PC-9 (cell line): Measurements from ENCODE around the gene ASB17. TPM values are rescaled to one million over a fixed set of nuclear protein-coding genes. Genes with fewer than 3 reads are reported as not detected.
"Not testable (repeated sequence)": the region's sequence is repeated elsewhere in the genome, so short reads cannot be mapped to it uniquely, and the experiment has no call there.

ENCODE experiments used
- BruUV-seq: library from RNA; stranded (reverse); fragments of 400-500 nt; replicated peaks from 2 replicates; lab custom pipeline; 2021; lab: Mats Ljungman, UMichigan
- CTCF ChIA-PET: fragments of 300-600 bp; sonication (Branson Sonifier 250); formaldehyde crosslinking; loops from one replicate; lab custom pipeline; 2022; ENCODE audit warnings: antibody characterized with exemption; lab: Charles Lee
- POLR2A ChIA-PET: fragments of 300-600 bp; sonication (Branson Sonifier 250); formaldehyde crosslinking; loops from one replicate; lab custom pipeline; 2022; ENCODE audit warnings: antibody characterized with exemption; ENCODE audit not compliant: unreplicated experiment; lab: Charles Lee
- DNase-seq, 2 experiments: peaks; one replicate each; pipeline versions ENCODE4 v3.0.0 to v3.0.0-alpha.2; 2015 to 2022; ENCODE audit warnings: mixed read lengths in 1 of 2
- H2AFZ ChIP-seq: fragments of 200-600 bp; sonication (generic); 2 replicates; pipeline ENCODE4 v1.8.1; 2017; ENCODE audit warnings: antibody characterized with exemption
- H3F3A ChIP-seq: fragments of 200-600 bp; sonication (generic); 2 replicates; pipeline ENCODE4 v1.8.1; 2017; ENCODE audit warnings: antibody characterized with exemption, mild to moderate bottlenecking, low read depth; ENCODE audit not compliant: insufficient read depth
- H3K27ac ChIP-seq: fragments of 200-600 bp; sonication (generic); 2 replicates; pipeline ENCODE4 v1.6.1; 2016; ENCODE audit warnings: mixed run types
- H3K27me3 ChIP-seq: fragments of 200-600 bp; sonication (generic); 2 replicates; pipeline ENCODE4 v1.6.1; 2016; ENCODE audit warnings: low read depth, mixed run types; ENCODE audit not compliant: insufficient read depth
- H3K36me3 ChIP-seq: fragments of 200-600 bp; sonication (generic); 2 replicates; pipeline ENCODE4 v1.6.1; 2016; ENCODE audit warnings: low read depth, mixed run types
- H3K4me1 ChIP-seq: fragments of 200-600 bp; sonication (generic); replicated peaks from 2 replicates; pipeline ENCODE4 v1.6.1; 2016; ENCODE audit warnings: mixed run types; ENCODE audit not compliant: insufficient read depth
- H3K4me2 ChIP-seq: fragments of 200-600 bp; sonication (generic); 2 replicates; pipeline ENCODE4 v1.6.1; 2017; ENCODE audit warnings: mixed run types
- H3K4me3 ChIP-seq: fragments of 200-600 bp; sonication (generic); 2 replicates; pipeline ENCODE4 v1.6.1; 2016; ENCODE audit warnings: mixed run types
- H3K79me2 ChIP-seq: fragments of 200-600 bp; sonication (generic); 2 replicates; pipeline ENCODE4 v1.6.1; 2017; ENCODE audit warnings: low read depth, mixed run types
- H3K9me2 ChIP-seq: fragments of 200-600 bp; sonication (generic); 2 replicates; pipeline ENCODE4 v1.8.1; 2017; ENCODE audit warnings: mild to moderate bottlenecking; ENCODE audit not compliant: insufficient read depth
- H3K9me3 ChIP-seq: fragments of 200-600 bp; sonication (generic); 2 replicates; pipeline ENCODE4 v1.8.1; 2016; ENCODE audit warnings: low read depth; ENCODE audit not compliant: insufficient read depth
- H4K20me1 ChIP-seq: fragments of 200-600 bp; sonication (generic); 2 replicates; pipeline ENCODE4 v1.8.1; 2017; ENCODE audit not compliant: insufficient read depth
- EZH2 ChIP-seq: fragments of 200-600 bp; sonication (generic); IDR thresholded peaks from 2 replicates; pipeline ENCODE4 v1.8.0; 2017; ENCODE audit warnings: antibody characterized with exemption, low read depth
- intact Hi-C: fragments of 100-400 bp; cut with micrococcal nuclease; formaldehyde crosslinking; loops from one replicate; pipeline ENCODE4 v1.10.0; 2022; ENCODE audit not compliant: unreplicated experiment
- total RNA-seq: library from RNA; stranded (reverse); gene quantifications from 2 replicates; pipeline ENCODE4 v1.2.3, GENCODE V29; 2021
- TF ChIP-seq, protein P1 (sequence below): fragments of 200-600 bp; sonication (generic); conservative IDR thresholded peaks from 2 replicates; pipeline ENCODE4 v1.6.1; 2017; ENCODE audit warnings: mixed run types, antibody characterized with exemption, mild to moderate bottlenecking, moderate library complexity

Gene ASB17
- total RNA-seq, 1 experiment from 2014 or later = not detected

GRCh38 chr1:75950176-75950575 is 18.0 kb upstream of the ASB17 start:
- no peak overlapping the region for H3K27ac ChIP-seq
- no peak for DNase-seq
- CTCF ChIA-PET = no interaction called here
- TF ChIP-seq, protein P1, sequence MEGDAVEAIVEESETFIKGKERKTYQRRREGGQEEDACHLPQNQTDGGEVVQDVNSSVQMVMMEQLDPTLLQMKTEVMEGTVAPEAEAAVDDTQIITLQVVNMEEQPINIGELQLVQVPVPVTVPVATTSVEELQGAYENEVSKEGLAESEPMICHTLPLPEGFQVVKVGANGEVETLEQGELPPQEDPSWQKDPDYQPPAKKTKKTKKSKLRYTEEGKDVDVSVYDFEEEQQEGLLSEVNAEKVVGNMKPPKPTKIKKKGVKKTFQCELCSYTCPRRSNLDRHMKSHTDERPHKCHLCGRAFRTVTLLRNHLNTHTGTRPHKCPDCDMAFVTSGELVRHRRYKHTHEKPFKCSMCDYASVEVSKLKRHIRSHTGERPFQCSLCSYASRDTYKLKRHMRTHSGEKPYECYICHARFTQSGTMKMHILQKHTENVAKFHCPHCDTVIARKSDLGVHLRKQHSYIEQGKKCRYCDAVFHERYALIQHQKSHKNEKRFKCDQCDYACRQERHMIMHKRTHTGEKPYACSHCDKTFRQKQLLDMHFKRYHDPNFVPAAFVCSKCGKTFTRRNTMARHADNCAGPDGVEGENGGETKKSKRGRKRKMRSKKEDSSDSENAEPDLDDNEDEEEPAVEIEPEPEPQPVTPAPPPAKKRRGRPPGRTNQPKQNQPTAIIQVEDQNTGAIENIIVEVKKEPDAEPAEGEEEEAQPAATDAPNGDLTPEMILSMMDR = no peak
- no peaks in the 10 kb centered on the region for H3K9me2 ChIP-seq
- H3K79me2 ChIP-seq = no peaks in the 10 kb centered on the region
- POLR2A ChIA-PET = no interaction called here
- no peaks in the 10 kb centered on the region for H4K20me1 ChIP-seq
- no peak overlapping the region for H3K4me2 ChIP-seq
- BruUV-seq = no TSS peak
- H3K4me1 ChIP-seq = peaks cover 12% of the 10 kb centered on the region
- H3F3A ChIP-seq = no peaks in the 10 kb centered on the region
- H3K36me3 ChIP-seq = no peaks in the 10 kb centered on the region
- H2AFZ ChIP-seq = no peak overlapping the region
- no peaks in the 10 kb centered on the region for H3K27me3 ChIP-seq
- 0 out of 2 replicates have a peak, but pooled peaks cover 5% of the 10 kb centered on the region for H3K9me3 ChIP-seq
- intact Hi-C loops = no loop called here
- H3K4me3 ChIP-seq = no peak overlapping the region

- H3K4me2 ChIP-seq, H3F3A ChIP-seq, H3K9me2 ChIP-seq, BruUV-seq, H3K27ac ChIP-seq, H4K20me1 ChIP-seq, H3K9me3 ChIP-seq, H3K4me3 ChIP-seq, H2AFZ ChIP-seq, DNase-seq, intact Hi-C loops, H3K36me3 ChIP-seq, H3K79me2 ChIP-seq, H3K4me1 ChIP-seq, CTCF ChIA-PET, H3K27me3 ChIP-seq, POLR2A ChIA-PET: not testable (repeated sequence)
Measured at GRCh38 chr1:75943037-75943436, 10.8 kb upstream of the ASB17 start.

DNA sequence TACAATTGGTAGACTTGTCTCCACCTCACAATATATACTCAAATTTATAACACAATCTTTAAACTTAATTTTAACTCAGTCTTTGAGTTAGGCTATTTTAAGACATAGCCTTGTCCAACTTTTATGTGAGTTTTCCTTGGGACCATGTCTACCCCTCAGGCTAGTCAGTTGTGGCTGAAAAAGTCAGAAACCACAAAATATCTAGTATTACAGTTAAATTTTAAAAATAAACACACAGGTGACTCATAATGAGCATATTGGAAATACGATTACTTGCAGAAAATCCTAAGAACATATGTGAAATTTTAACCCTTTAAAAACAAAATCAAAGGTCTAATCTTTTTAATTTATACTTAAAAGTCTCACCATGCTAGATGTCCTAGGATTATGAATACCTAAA is 4.8 kb upstream of the ASB17 start:
- no peaks in the 10 kb centered on the region for H4K20me1 ChIP-seq
- no peak overlapping the region for H3K4me2 ChIP-seq
- DNase-seq = no peak
- 0 out of 2 replicates have a peak, but pooled peaks cover 9% of the 10 kb centered on the region for H3K4me1 ChIP-seq
- no peaks in the 10 kb centered on the region for H3K27me3 ChIP-seq
- H3K9me2 ChIP-seq = 0 out of 2 replicates have a peak, but pooled peaks cover 3% of the 10 kb centered on the region
- BruUV-seq = no TSS peak
- H3K36me3 ChIP-seq = no peaks in the 10 kb centered on the region
- H2AFZ ChIP-seq = no peak overlapping the region
- no peaks in the 10 kb centered on the region for H3K9me3 ChIP-seq
- POLR2A ChIA-PET = no interaction called here
- TF ChIP-seq, protein P1 = no peak
- intact Hi-C loops = no loop called here
- H3K79me2 ChIP-seq = no peaks in the 10 kb centered on the region
- H3F3A ChIP-seq = no peaks in the 10 kb centered on the region
- H3K4me3 ChIP-seq = no peak overlapping the region
- CTCF ChIA-PET = no interaction called here
- H3K27ac ChIP-seq = no peak overlapping the region

GRCh38 chr1:75922698-75923097 is 9.5 kb downstream of the ASB17 start:
- Histone ChIP-seq H3K4me1 (no peaks in the 10 kb centered on the region), H3K4me3 (no peak overlapping the region), H3K79me2 (no peaks in the 10 kb centered on the region), H3K27me3 (no peaks in the 10 kb centered on the region), H4K20me1 (no peaks in the 10 kb centered on the region), H2AFZ (no peak overlapping the region), H3K9me3 (no peaks in the 10 kb centered on the region), H3K4me2 (no peak overlapping the region), H3K27ac (no peak overlapping the region), H3F3A (no peaks in the 10 kb centered on the region), H3K9me2 (no peaks in the 10 kb centered on the region; the same call in 1 of the 2 replicates), H3K36me3 (no peaks in the 10 kb centered on the region)
- DNase-seq = no peak
- TF ChIP-seq, protein P1 = no peak
- no peak for TF ChIP-seq EZH2
- CTCF ChIA-PET = no interaction called here
- POLR2A ChIA-PET = no interaction called here
- BruUV-seq = no TSS peak
- intact Hi-C loops = no loop called here
